Left ventricle myocardium superior (tissue), 1 donor: ENCODE data around the gene MMP2. TPM values are rescaled to one million over a fixed set of nuclear protein-coding genes. Genes with fewer than 3 reads are reported as not detected.

ENCODE experiments used
- ATAC-seq: fragments of 200-7000 bp; cut with Tn5 transposase; one replicate; pipeline ENCODE4 v1.9.1; 2020; ENCODE audit warnings: mild to moderate bottlenecking, moderate library complexity
- DNase-seq: peaks from one replicate; pipeline ENCODE4 v3.0.0-alpha.2; 2020
- intact Hi-C: fragments of 100-400 bp; cut with micrococcal nuclease; formaldehyde crosslinking; loops from one replicate; pipeline ENCODE4 v1.11.0; 2022
- total RNA-seq: library from RNA; stranded (reverse); fragmentation: NEBNext Ultra II Directional; extraction: Animal tissue kit (Norgen Biotek cat#: 25700); gene quantifications from one replicate; pipeline ENCODE4 v1.2.1, GENCODE V29; 2021
- donor health status: DM: no; HTN: yes; CAD: no; lungs with severe emphysema.

Gene MMP2
- total RNA-seq, 1 donor from 2014 or later: 88.7 TPM

GRCh38 chr16:55506083-55506482, 27.1 kb downstream of the MMP2 start:
- DNase-seq (no peak), ATAC-seq (no peak)
- intact Hi-C loops: no loop called here

GRCh38 chr16:55506708-55507107, 27.7 kb downstream of the MMP2 start:
- DNase-seq (no peak), ATAC-seq (no peak)
- intact Hi-C loops: no loop called here

DNA sequence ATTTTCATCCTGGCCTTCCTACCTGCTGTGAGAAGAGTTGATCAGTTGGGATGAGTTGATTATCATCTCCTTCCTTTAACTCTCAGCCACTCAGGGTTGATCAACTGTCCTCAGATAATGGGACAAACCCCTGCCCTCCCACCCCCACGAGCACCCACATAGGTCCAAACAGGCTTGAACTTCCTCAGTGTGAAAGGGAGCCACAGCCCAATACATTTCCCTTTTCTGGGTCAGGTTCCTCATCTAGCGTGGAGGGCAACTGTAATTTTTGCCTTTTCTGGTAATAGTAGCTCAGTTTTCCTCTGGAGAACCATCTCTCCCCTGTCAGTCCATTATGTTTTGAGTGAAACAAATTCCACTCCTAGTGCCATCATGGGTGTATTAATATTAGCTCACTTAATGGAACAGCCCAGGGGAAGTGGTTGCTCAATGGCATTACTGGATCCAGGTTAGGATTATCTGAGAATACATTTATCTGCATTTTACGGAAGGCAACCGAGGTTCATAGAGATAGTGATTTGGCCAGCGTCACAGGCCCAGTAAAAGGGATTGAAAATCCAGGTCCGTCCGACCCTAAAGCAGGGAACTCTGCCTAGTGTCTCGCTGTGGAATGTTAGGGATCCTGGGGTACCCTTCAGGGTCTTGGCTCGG, 29.4 kb downstream of the MMP2 start:
- DNase-seq (no peak), ATAC-seq (peak; percentile 29)
- intact Hi-C loops: no loop called here

DNA sequence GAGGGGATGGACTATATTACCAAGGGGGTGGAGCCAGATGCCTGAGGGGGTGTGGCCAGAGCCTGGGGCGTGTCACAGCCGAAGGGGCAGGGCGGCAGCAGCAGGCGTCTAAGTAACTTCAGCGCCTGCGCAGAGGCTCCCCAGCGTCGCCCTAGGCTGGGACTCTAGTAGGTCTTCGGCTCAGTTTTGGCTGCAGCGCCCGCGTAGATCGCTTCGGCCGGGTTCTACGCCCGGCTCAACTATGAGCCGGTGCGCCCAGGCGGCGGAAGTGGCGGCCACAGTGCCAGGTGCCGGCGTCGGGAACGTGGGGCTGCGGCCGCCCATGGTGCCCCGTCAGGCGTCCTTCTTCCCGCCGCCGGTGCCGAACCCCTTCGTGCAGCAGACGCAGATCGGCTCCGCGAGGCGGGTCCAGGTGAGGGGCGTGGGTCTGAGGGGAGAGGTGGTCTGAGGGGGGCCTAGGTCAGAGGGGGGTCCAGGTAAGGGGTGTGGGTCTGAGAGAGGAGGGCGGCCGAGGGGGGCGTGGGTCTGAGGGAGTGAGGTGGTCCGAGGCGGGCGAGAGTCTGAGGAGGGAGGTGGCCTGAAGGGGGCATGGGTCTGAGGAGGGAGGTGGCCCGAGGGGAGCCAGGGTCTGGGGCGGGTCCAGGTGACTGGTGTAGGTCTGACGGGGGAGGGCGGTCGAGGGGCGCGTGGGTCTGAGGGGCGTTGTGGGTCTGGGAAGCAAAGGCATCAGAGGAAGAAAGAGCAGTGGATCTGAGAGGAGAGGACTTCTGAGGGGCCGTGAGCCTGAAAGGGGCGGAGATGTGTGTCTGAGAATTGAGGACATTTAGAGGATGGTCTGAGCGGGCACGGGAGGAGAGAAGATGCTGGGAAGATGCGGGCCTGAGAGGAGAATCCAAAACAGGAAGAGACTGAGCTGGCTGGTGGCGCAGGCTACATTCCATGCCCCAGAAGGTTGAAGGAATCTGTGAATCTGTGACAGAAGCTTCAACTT, 30.2 kb downstream of the MMP2 start, which contains the start of gene LPCAT2:
LPCAT2 (plus strand) TSS at position 132 of the 991 bp plus-strand sequence; CDS start at position 242, 110 bp downstream.
- DNase-seq: peak; percentile 94
- peak; percentile 97 for ATAC-seq
- intact Hi-C loops: no loop called here

- intact Hi-C loops: no loop called here
- DNase-seq: no peak
- no peak for ATAC-seq
Observed at GRCh38 chr16:55510185-55510805, 31.3 kb downstream of the MMP2 start.

DNA sequence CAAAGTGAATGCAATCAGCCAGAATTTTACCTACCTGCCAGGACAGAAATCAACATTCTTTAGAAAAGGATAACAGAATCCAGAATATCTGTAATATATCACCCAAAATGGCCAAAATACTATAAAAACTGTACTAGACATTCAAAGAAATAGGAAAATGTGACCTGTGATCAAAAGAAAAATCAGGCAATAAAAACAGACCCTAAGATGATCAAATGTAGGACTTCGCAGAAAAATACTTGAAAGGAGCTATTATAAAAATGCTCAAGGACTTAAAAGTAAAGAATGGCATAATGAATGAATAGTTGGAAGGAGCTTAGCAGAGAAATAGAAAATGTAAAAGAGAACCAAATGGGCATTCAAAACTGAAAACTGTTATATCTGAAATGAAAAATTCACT, 33.9 kb downstream of the MMP2 start:
- ATAC-seq: no peak
- no peak for DNase-seq
- intact Hi-C loops: no loop called here

- DNase-seq: no peak
- intact Hi-C loops: no loop called here
- ATAC-seq: no peak
Observed at GRCh38 chr16:55513616-55514015, 34.6 kb downstream of the MMP2 start.

DNA sequence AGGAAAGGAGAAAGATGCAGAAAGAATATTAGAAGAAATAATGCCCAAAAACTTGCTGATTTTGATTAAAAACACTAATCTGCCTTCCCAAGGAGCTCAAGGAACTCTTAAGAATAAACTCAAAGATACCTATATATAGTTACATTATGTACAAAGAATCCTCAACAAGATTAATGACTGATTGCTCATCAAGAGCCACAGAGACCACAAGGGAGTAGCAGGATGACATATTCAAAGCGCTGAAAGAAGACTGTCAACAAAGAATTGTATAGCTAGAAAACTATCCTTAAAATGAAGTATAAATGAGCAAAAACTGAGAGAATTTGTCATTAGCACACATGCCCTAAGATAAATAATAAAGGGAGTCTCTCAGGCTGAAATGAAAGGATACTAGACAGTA, 36.1 kb downstream of the MMP2 start:
- no peak for ATAC-seq
- intact Hi-C loops: no loop called here

DNA sequence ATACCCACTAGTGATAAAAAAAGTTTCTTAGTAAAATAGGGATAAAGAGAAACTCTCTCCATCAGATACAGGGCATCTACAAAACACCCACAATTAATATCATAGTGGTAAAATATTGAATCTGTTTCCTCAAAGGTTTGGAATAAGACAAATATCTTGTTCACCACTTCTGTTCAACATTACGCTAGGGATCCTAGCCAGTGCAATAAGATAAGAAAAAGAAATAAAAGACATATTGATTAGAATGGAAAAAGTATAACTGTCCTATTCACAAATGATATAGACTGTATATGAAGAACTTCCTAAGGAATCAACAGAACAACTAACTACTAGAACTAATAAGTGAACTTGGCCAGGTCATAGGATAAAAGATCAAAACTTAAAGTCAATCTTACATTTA, 42.8 kb downstream of the MMP2 start:
- intact Hi-C loops: no loop called here

More for the DNA sequence above, 36.1 kb downstream of the MMP2 start:
- no peak for DNase-seq

DNA sequence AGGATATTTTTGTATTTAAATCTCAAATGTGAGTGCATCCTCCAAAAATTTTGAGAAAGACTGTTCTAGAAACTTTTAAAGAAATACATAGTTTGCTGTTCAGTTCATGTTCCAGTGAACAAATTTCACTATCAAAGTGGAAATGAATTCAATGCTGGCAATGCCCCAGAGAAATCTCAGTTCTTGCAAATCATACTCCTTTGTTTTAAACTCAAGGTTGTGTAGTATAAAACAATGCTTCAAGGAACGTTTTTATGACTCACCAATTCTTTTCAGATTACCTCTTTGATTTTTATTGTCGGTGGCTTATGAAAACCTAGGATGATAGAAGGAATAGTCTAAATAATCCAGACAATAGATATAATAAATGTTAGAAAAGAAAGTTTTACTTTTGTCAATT, 47.4 kb downstream of the MMP2 start:
- DNase-seq (no peak), ATAC-seq (no peak)
- intact Hi-C loops: no loop called here

More for the DNA sequence above, 42.8 kb downstream of the MMP2 start:
- DNase-seq (no peak), ATAC-seq (no peak)

- no peak for ATAC-seq
- intact Hi-C loops: no loop called here
- DNase-seq: no peak
Observed at GRCh38 chr16:55527885-55528284, 48.9 kb downstream of the MMP2 start.

- ATAC-seq (peak; percentile 93), DNase-seq (no peak)
- intact Hi-C loops: no loop called here
Observed at GRCh38 chr16:55529018-55529417, 50.0 kb downstream of the MMP2 start.

DNA sequence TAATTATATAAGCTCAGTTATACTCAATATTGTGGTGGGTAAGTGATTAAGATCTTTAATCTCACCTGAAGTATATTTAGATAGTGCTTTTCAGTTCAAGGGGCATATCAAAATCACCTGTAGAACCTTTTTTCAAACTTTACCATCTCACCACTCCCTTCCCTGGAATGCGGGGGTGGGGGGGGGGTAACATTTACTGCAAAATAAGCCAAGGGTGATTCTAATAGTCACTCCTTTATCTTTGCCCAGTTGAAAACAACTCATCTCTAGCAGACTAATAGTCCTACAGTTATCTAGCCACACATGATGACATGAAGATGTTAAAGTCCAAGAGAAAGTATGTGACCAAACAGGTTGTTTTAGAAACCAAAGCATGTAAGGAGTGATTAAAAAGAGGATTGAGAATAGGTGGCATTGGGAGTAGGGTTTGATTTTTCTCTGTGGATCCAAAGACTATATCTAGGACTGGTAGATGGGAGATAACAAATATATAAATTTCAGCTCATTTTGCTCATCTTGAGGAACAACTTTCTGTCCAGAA, 51.4 kb downstream of the MMP2 start:
- DNase-seq (no peak), ATAC-seq (no peak)
- intact Hi-C loops: no loop called here

GRCh38 chr16:55532227-55532626, 53.2 kb downstream of the MMP2 start:
- intact Hi-C loops: no loop called here
- DNase-seq (no peak), ATAC-seq (no peak)

DNA sequence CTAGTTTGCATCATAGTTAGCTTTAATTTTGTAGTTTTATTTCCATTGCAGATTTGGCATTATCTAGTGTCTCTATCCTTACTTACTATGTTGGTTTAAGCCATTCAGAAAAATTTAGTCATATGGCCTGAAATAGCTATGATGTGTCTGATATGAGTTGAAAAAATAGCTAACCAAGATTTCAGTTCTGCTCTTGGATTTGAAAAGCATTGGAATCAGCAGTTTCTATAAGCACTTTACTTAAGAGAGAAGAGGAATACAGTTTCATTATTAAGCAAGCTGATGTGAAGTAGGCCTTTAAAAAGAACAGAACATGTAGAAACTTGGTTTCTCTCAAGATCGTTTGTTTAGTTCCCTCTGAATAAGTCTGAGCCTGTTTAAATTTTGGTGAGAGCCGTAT, 55.8 kb downstream of the MMP2 start:
- peak; percentile 19 for ATAC-seq
- DNase-seq: no peak
- intact Hi-C loops: no loop called here

DNA sequence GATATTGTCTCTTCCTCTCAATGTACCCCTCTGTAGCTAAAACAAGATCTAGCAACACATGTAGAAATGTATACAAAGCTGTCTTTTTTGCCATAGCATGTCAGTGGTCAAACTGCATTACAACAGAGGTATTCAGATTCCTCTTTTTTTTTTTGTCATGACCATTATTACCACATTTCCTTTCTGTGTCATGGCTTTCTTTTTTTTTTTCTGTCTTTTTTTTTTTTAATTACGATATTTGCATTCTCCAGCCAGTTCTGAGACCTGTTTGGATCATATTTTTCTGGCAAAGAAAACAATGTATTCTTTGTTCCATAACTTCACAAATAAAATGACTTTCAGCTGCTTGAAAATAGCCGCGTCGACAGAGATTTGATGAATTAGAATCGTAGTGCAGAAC, 60.1 kb downstream of the MMP2 start:
- intact Hi-C loops: no loop called here
- ATAC-seq: peak; percentile 67

DNA sequence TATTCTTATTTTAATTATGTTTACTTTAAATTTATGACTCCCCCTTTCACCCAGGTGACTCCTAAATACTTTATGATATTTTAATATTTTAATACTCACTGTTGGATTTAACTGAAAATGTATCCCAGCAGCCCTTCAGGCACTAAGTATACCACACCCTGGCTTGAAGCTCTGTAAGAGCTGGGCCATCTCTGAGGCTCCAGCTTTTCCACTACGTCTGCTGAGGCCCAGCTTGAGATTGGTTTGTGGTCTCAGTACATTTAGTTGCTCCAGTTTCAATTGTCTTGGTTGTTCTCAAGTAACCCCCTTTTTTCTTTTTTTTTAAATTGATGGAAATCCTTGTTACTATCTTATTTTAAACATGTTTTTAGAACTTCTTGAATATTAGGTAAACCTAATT, 60.5 kb downstream of the MMP2 start:
- peak; percentile 77 for ATAC-seq
- DNase-seq: no peak
- intact Hi-C loops: no loop called here

More for the DNA sequence above, 60.1 kb downstream of the MMP2 start:
- DNase-seq: no peak

- no peak for DNase-seq
- ATAC-seq: no peak
- intact Hi-C loops: no loop called here
Observed at GRCh38 chr16:55540221-55540620, 61.2 kb downstream of the MMP2 start.

- ATAC-seq (peak; percentile 57), DNase-seq (no peak)
- intact Hi-C loops: no loop called here
Observed at GRCh38 chr16:55542459-55543082, 63.6 kb downstream of the MMP2 start.
